Ascending aorta (tissue), 2 donors: ENCODE results near the gene ARFGAP3. TPM values are rescaled to one million over a fixed set of nuclear protein-coding genes. Genes with fewer than 3 reads are reported as not detected.

Experiments
- DNase-seq, 2 donors: peaks; one replicate each; pipeline ENCODE4 v3.0.0-alpha.2; 2019; ENCODE audit warnings: low spot score in 2 of 2
- H3K27ac ChIP-seq, 2 donors: fragments of 200-600 bp; sonication (generic); one replicate each; pipeline ENCODE4 v1.5.1; 2016 to 2017; ENCODE audit warnings: mild to moderate bottlenecking in 1 of 2
- H3K27me3 ChIP-seq: fragments of 200-600 bp; sonication (generic); one replicate; pipeline ENCODE4 v1.5.1; 2017
- H3K36me3 ChIP-seq, 2 donors: fragments of 200-600 bp; sonication (generic); one replicate each; pipeline ENCODE4 v1.5.1; 2016
- H3K4me1 ChIP-seq, 2 donors: fragments of 200-600 bp; sonication (generic); one replicate each; pipeline ENCODE4 v1.5.1; 2016 to 2017; ENCODE audit warnings: mild to moderate bottlenecking in 1 of 2
- H3K4me3 ChIP-seq, 2 donors: fragments of 200-600 bp; sonication (generic); one replicate each; pipeline ENCODE4 v1.5.1; 2016 to 2017; ENCODE audit warnings: mild to moderate bottlenecking in 1 of 2
- H3K9me3 ChIP-seq, 2 donors: fragments of 200-600 bp; sonication (generic); one replicate each; pipeline ENCODE4 v1.5.1; 2016
- intact Hi-C: fragments of 100-400 bp; cut with DNase I; formaldehyde crosslinking; loops from one replicate; pipeline ENCODE4 v1.15.1; 2023
- total RNA-seq: library from RNA; depleted of rRNA; stranded (reverse); fragments of >200 nt; gene quantifications from one replicate; pipeline ENCODE4 v1.1.0, GENCODE V29; 2016
- TF ChIP-seq, protein P1 (sequence below), 3 experiments: fragments of 200-600 bp in 2 of 3; fragments of 450-650 bp in 1 of 3; sonication (generic) in 2 of 3; IDR thresholded peaks; one replicate each; pipeline ENCODE4 v1.5.1; 2016 to 2019; ENCODE audit warnings: antibody characterized with exemption in 3 of 3, mild to moderate bottlenecking in 1 of 3, moderate library complexity in 1 of 3

ARFGAP3 gene
- total RNA-seq, 1 donor from 2014 or later: 21.6 TPM

DNA sequence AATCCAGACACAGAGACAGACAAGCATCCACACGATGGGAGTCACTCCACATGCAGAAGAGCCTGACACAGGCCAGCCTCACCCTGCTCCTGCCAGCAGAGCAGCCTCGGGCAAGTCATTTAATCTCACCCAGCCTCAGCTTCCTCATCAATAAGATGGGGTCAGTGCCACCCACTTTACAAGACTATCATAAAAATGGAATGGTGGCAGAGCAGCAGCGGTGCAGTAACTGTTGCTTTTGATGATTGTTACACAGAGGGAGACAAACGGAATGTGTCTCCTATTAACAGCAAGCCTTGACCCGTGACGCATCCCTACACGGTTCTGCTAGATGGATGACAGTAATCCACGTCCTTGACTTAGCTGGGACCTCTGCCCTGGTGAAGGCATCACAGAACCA lies 26.0 kb upstream of the ARFGAP3 start:
- Histone ChIP-seq H3K9me3 (no peaks in the 10 kb centered on the region), H3K36me3 (peaks cover 83 to 96% of the 10 kb centered on the region in 2 donors), H3K27me3 (no peaks in the 10 kb centered on the region), H3K27ac (no peak overlapping the region), H3K4me3 (no peak overlapping the region), H3K4me1 (no peaks in the 10 kb centered on the region)
- TF ChIP-seq, protein P1, sequence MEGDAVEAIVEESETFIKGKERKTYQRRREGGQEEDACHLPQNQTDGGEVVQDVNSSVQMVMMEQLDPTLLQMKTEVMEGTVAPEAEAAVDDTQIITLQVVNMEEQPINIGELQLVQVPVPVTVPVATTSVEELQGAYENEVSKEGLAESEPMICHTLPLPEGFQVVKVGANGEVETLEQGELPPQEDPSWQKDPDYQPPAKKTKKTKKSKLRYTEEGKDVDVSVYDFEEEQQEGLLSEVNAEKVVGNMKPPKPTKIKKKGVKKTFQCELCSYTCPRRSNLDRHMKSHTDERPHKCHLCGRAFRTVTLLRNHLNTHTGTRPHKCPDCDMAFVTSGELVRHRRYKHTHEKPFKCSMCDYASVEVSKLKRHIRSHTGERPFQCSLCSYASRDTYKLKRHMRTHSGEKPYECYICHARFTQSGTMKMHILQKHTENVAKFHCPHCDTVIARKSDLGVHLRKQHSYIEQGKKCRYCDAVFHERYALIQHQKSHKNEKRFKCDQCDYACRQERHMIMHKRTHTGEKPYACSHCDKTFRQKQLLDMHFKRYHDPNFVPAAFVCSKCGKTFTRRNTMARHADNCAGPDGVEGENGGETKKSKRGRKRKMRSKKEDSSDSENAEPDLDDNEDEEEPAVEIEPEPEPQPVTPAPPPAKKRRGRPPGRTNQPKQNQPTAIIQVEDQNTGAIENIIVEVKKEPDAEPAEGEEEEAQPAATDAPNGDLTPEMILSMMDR (IDR thresholded peaks at IDR 0.05): no peak
- intact Hi-C loops: no loop called here
- DNase-seq: no peak

- Histone ChIP-seq H3K27ac (no peak overlapping the region), H3K4me3 (no peak overlapping the region), H3K4me1 (no peaks in the 10 kb centered on the region), H3K36me3 (peaks cover 84 to 96% of the 10 kb centered on the region in 2 donors), H3K9me3 (no peaks in the 10 kb centered on the region), H3K27me3 (no peaks in the 10 kb centered on the region)
- no peak for DNase-seq
- intact Hi-C loops: no loop called here
- TF ChIP-seq, protein P1 (IDR thresholded peaks at IDR 0.05): no peak
Measured at GRCh38 chr22:42881982-42882656, 25.0 kb upstream of the ARFGAP3 start.

- TF ChIP-seq, protein P1 (IDR thresholded peaks at IDR 0.05): no peak
- H3K36me3 ChIP-seq: peaks cover 84 to 96% of the 10 kb centered on the region in 2 donors
- no peaks in the 10 kb centered on the region for H3K4me1 ChIP-seq
- no peaks in the 10 kb centered on the region for H3K9me3 ChIP-seq
- DNase-seq: no peak
- intact Hi-C loops: no loop called here
- no peaks in the 10 kb centered on the region for H3K27me3 ChIP-seq
- no peak overlapping the region for H3K4me3 ChIP-seq
- no peak overlapping the region for H3K27ac ChIP-seq
Measured at GRCh38 chr22:42881298-42881697, 24.2 kb upstream of the ARFGAP3 start.

GRCh38 chr22:42880815-42881214 lies 23.7 kb upstream of the ARFGAP3 start:
- Histone ChIP-seq H3K9me3 (no peaks in the 10 kb centered on the region), H3K4me1 (no peaks in the 10 kb centered on the region), H3K27me3 (no peaks in the 10 kb centered on the region), H3K36me3 (peaks cover 86 to 96% of the 10 kb centered on the region in 2 donors), H3K4me3 (no peak overlapping the region), H3K27ac (no peak overlapping the region)
- intact Hi-C loops: no loop called here
- TF ChIP-seq, protein P1 (IDR thresholded peaks at IDR 0.05): no peak
- no peak for DNase-seq

- TF ChIP-seq, protein P1 (IDR thresholded peaks at IDR 0.05): no peak
- no peak overlapping the region for H3K4me3 ChIP-seq
- no peaks in the 10 kb centered on the region for H3K9me3 ChIP-seq
- no peak for DNase-seq
- no peaks in the 10 kb centered on the region for H3K27me3 ChIP-seq
- no peaks in the 10 kb centered on the region for H3K4me1 ChIP-seq
- intact Hi-C loops: no loop called here
- peaks cover 94 to 95% of the 10 kb centered on the region in 2 donors for H3K36me3 ChIP-seq
- no peak overlapping the region for H3K27ac ChIP-seq
Measured at GRCh38 chr22:42879371-42880021, 22.4 kb upstream of the ARFGAP3 start.
